Jurkat, Clone E6-1 (cell line): ENCODE data around the gene FARP1.

Experiments
- DNase-seq: peaks from one replicate; pipeline ENCODE4 v3.0.0-alpha.2; 2011; ENCODE audit warnings: low read depth, low spot score
- H3K4me3 ChIP-seq: 2 replicates; pipeline ENCODE4 v1.5.1; 2011; ENCODE audit warnings: mild to moderate bottlenecking, low read length, control low read depth, moderate library complexity

FARP1 gene

DNA sequence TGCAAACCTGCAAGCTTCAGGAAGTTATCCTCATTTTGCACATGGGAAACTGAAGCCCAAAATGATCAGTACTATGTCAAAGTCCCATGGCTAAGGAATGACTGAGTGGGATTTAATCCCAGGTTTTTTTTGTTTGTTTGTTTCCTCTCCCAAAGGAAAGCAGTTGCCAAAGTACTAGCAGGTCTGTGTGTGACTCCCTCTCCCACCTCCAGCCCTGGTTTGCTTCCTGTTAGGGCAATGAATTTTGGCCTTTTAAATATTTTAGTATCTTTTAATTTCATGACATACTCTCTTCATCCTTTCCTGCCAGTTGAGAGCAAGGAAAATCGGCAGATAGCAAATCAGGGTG, 168.3 kb downstream of the FARP1 start:
- no peak overlapping the region for H3K4me3 ChIP-seq
- no peak for DNase-seq

DNA sequence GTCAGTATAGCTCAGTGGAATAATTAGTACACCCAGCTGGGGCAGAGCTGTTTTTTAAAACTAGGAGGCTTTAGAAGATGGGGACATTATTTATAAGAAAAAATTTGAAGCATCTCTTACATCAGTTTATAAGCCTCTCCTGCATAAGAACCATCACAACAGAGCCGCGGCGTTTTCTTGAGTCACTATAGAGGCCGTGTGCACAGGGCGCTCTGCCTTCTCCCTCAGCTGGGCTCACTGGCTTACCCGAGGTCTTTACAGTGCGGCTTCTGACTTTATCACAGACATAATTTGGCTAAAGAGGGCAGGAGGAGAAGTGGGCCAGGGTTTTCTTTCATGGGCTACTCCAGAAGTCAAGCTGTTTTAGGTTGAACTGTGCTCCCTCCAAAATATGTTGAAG, 169.7 kb downstream of the FARP1 start:
- no peak for DNase-seq

DNA sequence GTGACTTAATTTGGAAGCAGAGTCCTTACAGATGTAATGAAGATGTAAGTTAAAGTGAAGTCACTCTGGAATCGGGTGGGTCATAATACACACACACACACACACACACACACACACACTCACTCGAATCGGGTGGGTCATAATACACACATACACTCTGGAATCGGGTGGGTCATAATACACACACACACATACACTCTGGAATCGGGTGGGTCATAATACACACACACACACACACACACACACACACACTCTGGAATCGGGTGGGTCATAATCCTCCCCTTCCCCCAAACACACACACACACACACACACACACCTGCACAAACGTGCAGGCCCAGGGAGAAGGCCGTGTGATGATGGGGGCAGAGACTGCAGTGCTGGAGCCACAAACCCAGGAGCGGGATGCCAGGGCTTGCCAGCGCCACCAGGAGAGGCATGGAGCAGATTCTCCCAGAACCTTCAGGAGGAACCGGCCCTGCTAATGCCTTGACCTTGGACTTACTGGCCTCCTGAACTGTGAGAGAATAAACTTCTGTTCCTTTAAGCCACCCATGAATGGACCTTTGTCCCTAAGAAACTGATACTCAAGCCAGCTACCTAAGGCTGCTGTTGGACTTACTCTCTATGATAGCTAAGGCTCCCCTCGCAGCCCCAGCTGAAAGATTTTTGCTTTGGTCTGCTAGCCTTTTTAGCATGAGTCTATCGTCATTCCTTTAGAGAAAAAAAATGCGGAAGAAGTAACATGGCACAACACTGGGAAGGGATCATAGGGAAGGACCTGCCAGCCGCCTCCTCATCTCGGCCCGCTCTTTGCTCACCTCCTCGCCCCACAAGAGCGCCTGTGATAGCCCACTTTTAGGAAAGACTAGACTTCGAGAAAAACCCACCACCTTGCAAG, 170.4 kb downstream of the FARP1 start:
- no peak overlapping the region for H3K4me3 ChIP-seq
- no peak for DNase-seq

More for the DNA sequence above, 169.7 kb downstream of the FARP1 start:
- H3K4me3 ChIP-seq = no peak overlapping the region

DNA sequence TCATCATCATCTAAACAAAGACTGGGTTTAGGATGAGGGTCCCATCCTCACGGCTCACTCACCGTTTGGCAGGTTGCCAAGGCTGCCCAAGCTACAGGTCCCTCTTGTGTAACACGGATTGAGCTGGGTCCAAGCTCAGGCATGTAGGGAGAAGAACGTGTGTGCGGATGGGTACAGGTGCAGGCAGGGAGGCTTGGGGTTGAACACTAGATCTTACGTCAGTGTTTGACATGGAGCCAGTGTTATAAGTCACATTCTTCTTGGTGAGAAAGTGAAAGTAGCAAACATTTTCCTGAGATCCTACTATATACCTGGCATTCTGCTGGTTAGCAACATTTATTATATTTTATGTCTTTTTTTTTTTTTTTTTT, 171.0 kb downstream of the FARP1 start:
- no peak overlapping the region for H3K4me3 ChIP-seq
- no peak for DNase-seq

DNA sequence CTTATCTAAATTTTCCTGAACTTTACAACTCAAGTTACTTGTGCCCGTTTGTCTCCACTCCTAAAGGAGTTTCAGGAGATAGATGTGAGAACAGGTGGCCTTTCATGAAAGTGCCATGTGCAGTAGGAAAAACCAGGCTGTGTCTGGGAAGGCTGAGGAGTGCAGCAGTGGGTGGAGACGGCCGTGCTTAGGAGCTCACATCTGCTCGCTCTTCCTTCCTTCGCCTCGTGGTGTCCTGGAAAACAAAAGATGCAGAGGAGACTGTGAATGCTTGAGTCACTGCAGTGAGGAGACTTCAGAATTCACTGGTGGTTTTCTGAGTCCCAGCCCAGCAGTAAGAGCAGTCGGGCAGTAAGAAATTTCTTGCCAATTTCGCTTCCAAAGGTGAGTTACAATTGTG, 172.6 kb downstream of the FARP1 start:
- DNase-seq = no peak
- H3K4me3 ChIP-seq = no peak overlapping the region

DNA sequence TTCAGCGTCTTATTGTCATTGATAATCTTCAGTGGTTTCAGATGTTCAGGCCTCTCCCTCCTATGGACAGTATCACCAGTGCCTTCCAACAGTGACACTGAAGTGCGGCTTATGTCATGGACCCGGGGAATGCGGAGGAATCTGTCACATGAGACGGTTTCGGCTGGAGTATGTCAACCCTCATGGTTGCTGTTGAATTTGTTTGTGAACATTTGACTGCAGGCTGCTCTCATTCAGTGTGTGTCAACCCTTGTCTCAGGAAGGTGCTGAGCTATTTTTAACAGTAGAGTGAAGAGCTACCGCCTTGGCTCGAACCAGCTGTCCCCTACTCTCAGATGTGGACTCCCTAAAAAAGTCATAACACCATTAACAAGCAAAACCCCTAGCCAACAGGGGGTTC, 173.0 kb downstream of the FARP1 start:
- DNase-seq = no peak
- no peak overlapping the region for H3K4me3 ChIP-seq

DNA sequence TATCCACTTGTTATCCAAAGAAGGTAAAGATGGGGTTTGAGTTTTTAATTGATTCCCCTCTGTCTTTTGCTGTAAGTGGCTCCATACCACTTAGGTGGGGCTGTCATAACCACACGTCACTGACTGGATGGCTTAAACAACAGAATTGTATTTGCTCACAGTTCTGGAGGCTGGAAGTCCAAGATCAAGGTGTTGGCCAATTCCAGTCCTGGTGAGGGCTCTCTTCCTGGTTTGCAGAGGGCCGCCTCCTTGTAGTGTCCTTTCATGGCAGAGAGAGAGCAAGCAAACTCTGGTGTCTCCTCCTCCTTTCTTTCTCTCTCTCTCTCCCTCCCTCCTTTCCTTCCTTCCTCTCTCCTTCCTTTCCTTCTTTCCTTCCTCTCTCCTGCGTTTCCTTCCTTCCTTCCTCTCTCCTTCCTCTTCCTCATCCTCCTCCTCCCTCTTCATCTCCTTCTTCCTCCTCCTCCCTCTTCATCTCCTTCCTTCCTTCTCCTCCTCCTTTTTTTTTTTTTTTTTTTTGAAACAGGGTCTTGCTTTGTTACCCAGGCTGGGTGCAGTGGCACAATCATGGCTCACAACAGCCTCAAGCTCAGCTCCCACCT, 174.8 kb downstream of the FARP1 start:
- DNase-seq = no peak
- no peak overlapping the region for H3K4me3 ChIP-seq

DNA sequence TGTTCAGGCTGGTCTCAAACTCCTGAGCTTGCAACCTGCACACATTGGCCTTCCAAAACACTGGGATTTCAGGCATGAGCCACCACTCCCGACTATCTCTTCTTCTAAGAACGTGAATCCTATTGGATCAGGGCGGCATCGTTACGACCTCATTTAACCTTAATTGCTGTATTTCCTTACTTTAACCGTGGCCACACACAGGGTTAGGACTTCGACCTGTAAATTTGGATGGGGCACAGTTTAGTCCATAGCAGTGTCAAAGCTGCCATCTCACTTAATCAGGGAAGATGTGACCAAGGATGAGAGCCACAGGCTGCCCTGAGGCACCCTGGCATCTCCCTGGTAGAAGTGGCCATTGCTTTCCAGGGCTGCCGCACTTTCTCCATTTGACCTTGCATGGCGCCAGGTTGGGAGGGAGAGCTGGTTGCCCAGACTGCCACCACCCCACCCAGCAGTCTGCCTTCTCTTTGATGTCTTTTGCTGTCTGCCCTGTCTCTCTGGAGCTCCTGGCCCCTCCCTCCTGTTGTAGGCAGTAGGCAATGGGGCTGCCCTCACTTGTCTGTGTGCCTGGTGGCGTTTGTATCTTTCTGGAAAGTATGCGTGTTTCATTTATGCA, 175.5 kb downstream of the FARP1 start:
- H3K4me3 ChIP-seq = no peak overlapping the region
- no peak for DNase-seq

DNA sequence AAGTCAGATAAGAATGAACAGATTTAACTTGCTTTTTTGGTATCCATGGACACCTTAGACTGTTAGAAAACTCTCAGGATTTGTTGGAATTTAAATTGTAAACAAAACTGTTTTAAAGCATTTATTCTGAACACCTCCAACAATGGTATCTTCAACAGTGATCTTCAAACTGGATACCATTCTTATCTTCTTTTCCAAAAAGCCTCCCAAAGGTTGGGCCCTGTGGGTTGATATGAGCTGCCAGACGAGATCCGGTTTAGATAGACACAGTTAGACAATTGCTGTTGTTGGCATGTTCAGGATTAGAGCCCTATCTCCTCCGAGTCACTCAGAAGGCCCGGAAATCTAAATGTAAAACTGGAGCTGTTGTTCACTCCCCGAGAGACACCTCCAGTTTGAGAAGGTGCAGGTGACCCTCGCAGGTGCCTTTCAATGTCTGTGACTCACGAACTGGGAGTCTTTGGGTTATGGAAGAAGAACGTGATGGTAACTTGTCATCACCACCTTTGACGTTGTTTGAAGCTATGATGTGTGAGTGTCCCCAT, 177.7 kb downstream of the FARP1 start:
- H3K4me3 ChIP-seq = no peak overlapping the region
- no peak for DNase-seq

DNA sequence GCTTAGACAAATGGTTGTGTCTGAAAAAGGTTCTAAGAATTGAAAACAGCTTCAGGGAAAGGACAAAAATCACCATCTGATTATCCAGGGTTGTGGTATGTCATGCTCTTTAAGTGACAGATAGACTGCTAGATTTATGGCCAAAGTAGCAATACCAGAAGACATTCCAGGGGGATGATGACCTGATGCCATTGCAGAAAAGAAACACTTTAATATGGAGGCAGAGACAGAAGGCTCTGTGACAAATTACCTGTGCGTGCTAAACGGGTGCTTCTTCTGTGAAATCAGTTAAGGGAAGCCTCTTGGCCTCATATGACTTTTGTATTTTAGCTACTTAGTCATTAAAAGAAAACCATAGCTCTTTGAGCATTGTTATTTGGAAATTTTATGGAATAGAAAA, 178.5 kb downstream of the FARP1 start:
- H3K4me3 ChIP-seq = no peak overlapping the region
- DNase-seq = no peak

DNA sequence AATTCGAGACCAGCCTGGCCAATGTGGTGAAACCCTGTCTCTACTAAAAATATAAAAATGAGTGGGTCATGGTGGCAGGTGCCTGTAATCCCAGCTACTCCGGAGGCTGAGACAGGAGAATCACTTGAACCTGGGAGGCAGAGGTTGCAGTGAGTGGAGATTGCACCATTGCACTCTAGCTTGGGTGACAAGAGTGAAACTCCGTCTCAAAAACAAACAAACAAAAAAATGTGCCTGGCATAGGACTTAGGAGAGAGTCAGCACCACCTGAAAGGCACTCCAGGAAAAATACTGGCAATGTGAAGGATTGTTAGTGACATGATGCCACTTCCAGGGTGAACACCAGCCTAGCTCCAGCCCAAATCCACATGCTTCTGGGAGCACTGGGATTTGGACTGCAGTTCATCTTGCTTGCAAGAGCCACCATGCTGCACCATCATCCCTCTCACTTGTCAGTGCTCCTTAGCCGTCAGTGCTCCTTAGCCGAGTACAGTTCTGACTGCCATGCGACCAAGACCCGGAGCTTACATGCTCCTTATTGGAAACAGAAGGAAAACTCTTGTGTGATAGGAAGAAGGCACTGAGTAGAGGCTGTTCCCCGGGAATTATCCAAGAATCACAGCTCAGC, 179.3 kb downstream of the FARP1 start:
- DNase-seq = no peak
- H3K4me3 ChIP-seq = no peak overlapping the region

DNA sequence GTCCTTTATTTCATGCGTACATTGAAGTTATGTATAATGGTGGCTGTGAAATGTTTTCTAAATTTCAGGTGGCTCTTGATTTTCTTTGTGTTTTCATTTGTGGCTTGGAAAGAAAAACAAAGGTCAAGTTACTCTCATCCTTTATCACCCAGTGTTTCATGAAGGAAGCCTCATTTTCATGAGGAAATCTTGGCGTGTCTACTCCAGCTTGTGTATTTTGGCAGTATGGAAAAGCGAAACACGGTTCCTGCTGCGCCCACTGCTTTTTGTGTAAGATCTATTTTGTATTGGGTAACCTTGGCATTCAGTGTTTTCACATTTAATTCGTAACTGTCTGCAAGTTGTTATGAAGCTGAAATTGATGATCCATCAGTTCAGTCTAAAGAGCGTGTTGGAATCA, 181.2 kb downstream of the FARP1 start:
- no peak overlapping the region for H3K4me3 ChIP-seq
- no peak for DNase-seq

DNA sequence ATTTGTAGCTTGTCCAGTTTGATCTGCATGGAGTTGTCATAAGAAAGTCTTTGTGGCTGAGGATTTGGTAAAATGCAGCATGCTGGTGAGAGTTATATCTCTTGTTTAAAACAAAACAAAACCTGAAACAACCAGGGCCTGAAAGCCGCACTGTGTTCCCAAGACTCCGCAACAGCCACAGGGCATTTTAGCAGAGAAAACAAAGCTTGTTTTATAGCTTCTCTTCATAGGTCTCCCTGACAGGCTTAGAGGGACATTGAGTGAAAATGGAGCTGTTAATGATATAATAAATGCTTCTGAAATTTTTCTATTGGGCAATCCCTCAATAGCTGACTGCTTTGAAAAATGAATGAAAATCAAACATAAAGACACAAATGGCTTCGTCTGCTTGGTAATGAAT, 182.8 kb downstream of the FARP1 start:
- no peak for DNase-seq

DNA sequence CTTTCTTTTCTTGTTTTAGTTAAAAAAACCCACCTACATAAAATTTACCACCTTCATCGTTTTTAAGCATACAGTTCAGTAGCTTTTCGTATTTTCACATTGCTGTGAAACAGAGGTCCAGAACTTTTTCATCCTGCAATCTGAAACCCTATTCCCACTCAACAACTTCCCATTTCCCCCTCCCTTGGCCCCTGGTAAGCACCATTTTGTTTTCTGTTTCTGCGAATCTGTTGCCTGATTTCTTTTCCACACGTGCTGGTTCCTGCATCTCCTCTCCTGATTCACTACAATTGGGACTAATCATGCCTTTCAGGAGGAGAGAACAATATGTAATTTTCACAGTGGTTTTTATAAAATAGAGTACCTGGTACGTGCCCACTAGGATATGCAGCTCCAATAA, 183.4 kb downstream of the FARP1 start:
- no peak for DNase-seq
- H3K4me3 ChIP-seq = no peak overlapping the region

More for the DNA sequence above, 182.8 kb downstream of the FARP1 start:
- no peak overlapping the region for H3K4me3 ChIP-seq

DNA sequence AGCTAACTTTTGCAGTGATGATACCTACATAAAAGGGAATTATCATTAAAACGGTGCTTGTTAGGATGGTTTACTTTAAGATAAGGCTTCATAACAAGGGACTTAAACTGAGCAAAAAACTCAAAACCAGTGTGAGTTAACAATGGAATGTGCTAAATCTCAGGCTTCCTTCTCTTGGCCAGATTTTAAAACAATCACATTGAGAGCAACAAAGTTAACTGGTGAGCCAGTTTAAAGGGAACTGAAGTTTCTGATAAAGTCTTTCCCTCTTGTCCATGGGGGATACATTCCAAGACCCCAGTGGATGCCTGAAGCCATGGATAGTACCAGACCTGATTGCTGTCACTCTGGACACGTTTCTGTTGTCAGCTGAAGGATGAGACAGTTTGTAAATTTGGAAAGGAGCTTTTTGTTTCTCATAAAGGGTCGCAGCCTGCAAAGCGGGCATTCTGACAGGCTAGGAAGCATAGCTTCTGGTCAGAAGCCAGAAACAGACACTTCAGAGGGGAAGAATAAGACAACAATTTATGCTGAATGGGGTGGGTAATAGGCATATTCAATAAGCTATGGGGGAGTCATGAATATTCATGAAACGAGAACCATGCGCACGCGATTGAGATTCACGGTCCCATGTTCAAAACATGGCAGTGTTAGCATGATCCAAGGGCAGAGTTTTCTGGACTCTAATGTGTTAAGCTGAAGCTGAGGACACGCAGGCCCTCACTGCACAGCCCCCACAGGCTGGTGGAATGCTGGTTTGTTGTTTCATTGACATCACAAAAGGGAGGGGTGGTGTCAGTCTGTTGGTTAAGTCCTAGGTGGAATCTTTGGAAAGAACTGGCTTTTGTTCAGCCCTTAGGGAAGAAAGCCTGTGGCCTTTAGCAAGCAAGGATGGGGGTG, 184.7 kb downstream of the FARP1 start:
- no peak overlapping the region for H3K4me3 ChIP-seq

DNA sequence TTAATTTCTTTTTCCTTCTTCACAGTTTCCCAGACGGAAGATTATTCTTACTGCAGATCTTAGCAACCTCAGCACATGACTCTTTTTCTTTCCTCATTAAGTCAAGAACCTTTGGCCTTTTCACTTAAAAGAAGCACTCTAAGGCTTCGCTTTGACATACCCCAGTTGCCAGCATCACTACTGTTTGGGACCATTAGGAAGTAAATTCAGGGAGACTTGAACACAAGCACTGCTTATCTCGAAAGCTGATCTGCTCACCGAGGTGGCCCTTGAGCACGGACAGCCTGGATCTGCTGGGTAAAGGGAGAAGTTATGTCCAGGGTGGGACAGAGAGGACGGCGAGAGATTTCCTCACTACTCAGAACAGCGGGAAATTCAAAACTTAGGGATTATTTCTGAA, 185.6 kb downstream of the FARP1 start:
- H3K4me3 ChIP-seq = no peak overlapping the region
- no peak for DNase-seq

More for the DNA sequence above, 184.7 kb downstream of the FARP1 start:
- no peak for DNase-seq

DNA sequence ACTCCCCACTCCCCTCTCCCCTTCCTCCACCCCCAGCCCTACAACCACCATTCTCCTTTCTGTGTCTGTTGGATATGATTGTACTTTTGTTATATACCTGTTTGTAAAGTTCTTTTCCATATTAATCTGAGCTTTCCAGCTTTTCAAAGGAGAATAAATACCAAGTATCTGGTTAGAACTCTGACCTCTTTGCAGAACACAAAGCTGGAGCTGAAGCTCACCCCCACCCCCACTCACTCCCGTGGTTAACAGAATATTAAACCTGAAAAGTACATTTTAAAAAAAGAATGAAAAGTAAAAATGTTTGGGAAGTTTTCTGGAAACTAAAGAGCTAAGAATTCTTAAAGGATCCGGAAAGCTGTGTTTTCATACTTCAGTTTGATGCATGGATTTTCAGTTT, 189.3 kb downstream of the FARP1 start:
- H3K4me3 ChIP-seq = no peak overlapping the region
- DNase-seq = no peak

DNA sequence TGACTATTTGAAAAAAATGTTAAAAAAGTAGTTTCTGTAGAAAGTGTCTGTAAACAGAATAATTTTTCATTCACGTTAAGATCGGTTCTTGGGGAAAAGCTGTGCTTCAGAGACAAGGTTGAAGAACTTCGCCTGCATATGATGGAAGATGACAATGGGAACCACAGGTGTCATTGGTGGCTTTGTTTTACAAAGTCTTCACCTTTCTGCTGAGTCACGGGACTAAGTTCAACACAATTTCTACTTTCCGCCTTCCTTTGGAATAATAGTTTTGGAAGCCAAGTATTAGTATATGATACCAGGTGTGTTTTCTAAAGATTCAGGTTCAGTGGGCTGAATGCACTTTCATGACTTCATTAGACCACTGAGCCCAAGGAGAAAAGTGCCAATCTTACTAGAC, 189.8 kb downstream of the FARP1 start:
- no peak for DNase-seq
- no peak overlapping the region for H3K4me3 ChIP-seq

DNA sequence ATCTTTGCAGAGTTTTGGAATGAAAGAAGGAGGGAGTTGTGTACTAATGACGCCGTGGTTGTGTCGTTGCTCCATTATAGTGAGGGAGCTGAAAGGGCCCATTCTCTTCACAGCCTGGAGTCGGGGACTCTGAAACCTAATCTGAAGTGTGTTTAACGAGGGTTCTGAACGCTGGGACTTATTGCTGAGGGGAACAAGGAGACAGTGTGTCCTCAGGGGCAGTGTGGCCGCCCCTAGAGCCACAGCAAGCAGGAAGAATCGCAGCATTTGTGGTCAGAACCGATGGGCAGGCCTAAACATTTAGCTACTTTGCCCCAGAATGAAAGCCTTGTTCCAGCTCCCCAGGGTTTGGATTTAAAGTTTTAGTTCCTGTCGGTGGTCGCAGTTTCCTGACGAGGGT, 190.6 kb downstream of the FARP1 start:
- H3K4me3 ChIP-seq = no peak overlapping the region
- DNase-seq = no peak
